HG03575 (cell line): Measurements from ENCODE around the gene FSTL5.

Experiments used
- ATAC-seq: cut with Tn5 transposase; IDR thresholded peaks from one replicate; pipeline ENCODE4 v1.9.1; 2021; ENCODE audit not compliant: unreplicated experiment, insufficient number of reproducible peaks, low FRiP score; ENCODE audit errors: extremely low read depth

FSTL5 gene

DNA sequence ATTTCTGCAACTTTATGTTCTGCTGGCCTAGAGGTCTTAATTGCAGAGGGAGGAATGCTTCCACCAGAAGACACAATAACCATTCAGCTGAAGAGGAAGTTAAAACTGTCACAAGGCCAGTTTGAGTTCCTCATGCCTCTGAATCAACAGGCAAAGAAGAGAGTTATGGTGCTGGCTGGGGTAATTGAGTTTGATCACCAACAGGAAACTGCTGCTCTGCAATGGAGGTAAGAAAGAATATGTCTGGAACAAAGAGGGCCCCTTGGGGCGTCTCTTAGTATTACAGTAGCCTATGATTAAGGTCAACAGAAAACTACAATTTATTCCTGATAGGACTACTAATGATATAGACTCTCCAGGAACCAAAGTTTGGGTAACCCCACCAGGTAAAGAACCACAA is 744.0 kb downstream of the FSTL5 start:
- ATAC-seq = no peak

DNA sequence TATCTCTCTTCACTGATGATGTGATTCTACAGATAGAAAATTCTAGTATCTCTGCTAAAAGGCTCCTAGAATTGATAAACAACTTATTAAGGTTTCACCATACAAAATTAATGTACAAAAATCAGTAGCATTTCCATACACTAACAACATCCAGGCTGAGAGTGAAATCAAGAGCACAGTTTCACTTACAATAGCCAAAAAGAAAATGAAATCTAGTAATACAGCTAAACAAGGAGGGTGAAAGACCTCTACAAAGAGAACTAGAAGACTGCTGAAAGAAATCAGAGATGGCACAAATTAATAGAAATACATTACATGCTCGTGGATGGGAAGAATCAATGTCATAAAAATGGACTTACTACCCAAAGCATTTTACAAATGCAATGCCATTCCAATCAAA is 751.9 kb downstream of the FSTL5 start:
- ATAC-seq = no peak

DNA sequence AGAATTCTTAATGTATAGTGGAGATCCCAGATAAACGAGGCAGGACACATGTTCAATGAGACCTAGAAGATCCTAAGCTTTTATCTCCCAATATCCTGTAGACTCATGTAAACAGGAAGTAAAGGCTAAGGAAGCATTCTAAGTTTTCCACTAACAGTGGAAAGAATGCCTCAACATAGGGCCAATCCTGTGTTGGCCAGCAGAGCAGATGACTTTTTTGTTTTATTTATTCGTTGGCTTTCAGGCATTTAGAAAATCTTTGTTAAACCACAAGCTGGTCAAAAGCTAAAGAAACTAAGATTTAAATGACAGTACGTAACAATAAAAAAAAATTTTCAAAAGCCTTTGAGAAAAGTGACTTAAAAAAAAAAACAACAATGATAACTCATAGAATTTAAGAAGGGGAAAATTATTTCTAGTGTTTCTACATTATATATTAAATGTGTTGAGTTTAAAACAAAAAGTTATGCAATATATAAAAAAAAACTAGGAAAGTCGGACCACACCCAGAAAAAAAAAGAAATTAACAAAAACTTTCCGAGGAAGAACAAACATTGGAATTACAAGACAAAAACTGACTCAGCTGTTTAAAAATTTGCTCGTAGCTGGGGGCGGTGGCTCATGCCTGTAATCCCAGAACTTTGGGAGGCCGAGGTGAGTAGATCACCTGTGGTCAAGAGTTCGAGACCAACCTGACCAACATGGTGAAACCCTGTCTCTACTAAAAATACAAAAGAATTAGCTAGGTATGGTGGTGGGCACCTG is 759.3 kb downstream of the FSTL5 start:
- no peak for ATAC-seq

DNA sequence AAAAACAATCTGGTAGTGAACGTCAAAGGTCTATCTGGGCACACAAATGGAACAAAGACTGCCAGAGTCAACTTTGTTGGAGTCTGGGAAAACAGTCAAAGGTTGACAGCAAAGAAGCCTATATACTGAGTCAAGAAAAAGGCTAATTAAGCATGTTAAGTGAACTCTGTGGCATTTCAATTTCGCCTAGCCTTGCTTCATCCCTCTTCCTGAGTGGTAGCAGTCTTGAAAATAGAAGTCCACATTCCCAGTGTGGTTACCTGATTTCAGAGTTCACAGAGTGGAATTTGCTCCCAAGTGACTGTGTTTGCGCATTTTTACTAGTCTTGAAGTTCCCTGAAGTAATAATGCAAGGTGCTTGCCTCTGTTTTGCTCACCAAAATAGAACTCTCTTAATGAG is 760.0 kb downstream of the FSTL5 start:
- no peak for ATAC-seq

DNA sequence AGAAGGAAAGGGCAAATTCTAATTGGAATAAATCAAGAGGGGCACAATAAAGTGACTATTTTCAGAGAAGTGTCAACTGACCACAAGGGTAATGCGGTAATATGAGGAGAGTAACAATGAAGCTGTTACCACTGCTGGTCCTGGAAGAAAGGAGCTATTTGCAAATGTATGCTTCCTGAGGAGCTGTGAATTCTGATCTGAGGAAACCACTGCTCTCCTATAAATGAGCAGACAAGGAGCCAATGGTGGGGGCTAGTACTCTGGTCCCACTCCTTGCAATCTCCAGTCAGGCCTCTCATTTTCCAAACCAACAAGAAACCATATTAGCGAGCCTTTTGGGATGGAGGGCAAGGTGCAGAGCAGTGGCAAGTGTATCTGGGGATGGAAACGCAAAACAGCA is 770.2 kb downstream of the FSTL5 start:
- ATAC-seq = no peak

DNA sequence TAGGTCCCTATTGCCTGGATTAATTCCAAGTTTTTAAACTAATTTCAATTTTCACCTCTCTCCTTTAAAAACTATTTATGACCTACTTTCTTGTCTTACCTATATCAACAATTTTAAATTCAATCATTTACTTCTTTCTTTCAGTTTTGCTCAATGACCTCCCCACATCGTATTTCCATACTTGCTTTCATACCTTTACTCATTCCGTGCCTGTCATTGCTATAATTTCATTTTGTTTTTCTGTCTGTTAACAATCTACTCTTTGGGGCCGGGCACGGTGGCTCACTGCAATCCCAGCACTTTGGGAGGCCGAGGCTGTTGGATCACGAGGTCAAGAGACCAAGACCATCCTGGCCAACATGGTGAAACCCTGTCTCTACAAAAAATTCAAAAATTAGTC is 781.1 kb downstream of the FSTL5 start:
- ATAC-seq = no peak

DNA sequence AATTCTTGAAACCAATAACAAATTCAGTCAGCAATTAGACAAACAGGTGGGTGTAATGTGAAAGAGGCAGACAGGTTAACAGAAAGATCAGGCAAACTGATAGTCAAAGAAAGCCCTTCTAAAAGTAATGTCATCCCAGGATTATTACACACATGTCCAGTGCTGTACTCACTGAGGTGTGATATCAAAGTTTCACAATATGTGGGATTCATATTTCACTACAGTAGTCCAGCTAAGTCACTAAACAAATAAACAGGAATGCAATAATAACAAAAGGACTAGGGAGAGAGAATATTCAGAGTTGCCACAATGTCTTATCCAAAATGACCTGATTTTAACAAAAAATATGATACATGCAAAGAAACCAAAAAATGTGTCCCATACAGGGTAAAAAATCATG is 787.5 kb downstream of the FSTL5 start:
- no peak for ATAC-seq

DNA sequence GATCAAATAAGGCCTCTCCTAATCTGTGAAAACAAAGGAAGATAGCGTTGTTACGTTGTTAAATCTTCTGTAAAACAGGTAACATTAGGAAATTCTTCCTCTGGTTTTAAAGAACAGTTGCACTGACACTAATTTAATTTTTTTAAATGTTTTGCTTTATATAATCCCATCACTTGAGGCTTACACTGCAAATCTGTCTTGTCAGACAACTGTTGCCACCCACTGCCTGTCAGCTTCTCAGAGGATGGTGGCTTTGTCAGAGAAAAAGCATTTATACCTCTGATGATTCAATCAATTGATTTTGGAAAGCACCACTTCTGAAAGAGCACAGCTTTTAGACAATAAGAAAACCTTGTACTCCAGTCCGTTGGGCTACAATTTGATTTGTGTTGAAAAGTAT is 799.1 kb downstream of the FSTL5 start:
- ATAC-seq = no peak

DNA sequence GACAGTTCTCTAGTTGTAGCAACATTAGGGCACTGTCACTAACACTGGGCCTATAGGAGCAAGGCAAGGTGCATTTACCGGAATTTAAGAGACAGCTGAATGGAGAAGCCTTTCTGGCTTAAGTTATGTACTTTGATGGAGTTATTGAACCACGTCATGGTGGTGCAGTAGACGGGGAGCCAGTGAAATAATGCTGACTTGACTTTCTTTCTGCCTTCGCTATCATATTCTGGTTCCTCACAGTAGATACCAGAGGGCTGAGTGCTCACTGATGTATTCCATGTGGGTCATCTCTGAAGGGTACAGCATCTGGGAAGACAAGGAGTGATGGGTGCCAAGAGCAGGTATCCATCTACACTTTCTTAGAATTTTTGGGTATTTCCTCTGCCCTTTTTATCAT is 802.8 kb downstream of the FSTL5 start:
- no peak for ATAC-seq

DNA sequence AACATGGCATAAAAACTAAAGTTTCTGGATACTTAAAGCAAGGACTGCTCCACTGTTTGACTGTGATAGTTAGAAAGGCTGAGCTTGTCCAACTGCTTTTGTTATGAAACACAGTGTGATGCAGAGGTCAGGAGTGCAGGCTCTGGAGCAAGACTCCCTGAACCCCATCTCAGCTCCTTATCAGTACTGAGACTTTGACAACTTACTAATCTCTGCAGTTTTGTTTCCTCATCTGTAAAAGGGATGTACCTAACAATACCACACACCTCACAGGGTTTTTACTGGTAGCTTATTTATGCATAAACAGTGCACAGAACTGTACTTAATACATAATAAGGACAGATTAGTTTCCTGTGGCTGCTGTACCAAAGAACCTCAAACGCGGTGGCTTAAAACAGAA is 804.3 kb downstream of the FSTL5 start:
- ATAC-seq = no peak

DNA sequence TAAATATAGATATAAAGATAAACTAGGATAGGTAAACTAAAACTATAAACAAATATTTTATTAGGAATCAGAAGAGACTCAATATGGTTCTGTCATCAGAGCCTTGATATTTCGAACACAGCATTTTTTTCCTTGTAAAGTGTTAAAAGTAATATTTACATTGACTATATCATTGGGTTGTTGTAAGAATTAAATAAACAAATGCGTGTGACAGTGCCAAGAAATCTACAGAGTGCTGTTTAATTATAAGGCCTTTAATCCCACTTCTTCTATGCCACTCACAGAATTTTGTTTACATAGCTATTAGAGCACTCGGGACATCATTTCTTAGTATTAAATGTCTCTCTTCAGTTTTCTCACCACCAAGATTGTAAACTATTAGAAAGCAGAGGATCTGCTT is 807.4 kb downstream of the FSTL5 start:
- ATAC-seq = no peak

DNA sequence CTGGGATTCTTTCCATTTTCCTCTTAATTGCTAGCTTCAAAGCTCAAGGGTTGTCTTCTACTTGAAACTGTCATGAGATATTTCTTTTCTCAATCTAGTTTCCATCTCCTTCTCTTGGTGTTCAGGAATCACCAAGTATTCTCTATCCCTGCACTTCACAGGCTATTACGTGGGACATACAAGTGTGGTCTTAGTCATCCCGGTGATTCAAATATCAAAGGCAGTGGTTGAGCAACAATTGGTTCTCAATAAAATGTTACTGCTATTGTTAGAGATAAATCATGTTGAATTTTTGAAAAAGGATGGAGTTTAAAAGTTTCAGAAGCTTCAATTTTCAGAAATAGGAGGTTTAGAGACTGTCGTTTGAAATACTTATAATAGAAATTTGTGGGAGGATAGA is 812.9 kb downstream of the FSTL5 start:
- no peak for ATAC-seq

DNA sequence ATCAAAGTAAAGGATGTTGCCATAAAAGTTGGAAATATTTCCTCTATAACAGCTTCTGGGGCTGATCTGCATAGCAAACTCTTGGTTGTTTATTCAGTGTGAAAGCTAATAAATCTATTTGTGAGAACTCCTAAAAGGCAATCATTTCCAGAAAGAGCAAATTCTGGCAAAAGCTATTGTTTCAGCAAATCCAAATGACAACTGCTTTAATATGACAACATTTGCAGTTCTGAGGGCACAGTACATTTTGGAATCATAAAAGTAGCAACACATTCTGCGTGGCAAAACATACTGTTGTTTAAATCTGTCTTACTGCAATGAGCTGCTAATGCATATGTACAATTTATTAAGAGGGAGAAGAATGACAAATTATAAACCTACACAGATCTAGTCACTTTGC is 818.1 kb downstream of the FSTL5 start:
- no peak for ATAC-seq

DNA sequence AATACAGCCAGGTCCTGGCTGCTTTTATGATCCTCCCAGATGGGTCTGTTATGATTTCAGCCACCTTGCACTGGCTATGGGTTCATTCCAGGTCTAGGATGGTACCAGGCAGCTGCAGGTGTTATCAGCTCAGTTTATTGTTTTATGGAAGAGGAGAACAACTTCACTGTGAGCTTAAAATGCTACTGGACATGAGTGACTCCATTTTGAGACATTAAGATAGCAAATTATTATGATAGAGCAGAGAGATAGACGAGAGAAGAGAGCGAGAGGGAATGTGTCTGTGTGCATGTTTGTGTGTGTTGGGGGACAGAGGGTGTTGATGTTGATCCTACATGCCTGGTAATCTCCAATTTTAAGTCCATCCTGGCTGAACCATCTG is 820.2 kb downstream of the FSTL5 start:
- ATAC-seq = no peak

DNA sequence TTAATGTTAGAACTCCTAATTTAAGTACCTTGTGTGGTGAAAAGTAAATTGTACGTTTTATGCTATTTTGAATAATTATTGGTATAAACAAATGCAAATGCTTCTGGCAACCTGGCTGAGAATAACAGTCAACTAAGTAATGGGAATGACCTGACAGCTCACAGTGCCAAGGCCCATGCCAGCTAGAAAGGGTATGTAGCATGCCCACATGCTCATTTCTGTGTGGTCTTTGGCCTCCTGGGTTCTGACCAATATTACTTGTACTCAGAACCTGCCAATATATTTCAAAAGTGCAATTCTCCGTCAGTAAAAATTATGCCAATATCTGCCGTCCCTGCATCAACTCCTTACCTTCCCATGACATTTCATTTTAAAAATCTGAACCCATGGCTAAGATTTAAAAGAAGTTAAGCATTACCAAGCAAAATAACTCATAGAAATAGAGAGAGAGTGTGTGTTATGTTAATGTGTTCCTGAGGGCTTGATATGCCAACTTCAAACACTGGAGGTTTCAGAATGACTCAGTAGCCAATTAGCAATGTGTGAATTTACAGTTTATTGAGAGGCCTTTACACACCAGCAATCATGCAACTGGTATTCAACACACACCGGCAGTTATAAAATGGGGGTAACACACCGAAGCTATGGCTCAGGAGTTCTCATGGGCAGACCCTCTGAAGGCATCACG is 820.8 kb downstream of the FSTL5 start:
- ATAC-seq = no peak

DNA sequence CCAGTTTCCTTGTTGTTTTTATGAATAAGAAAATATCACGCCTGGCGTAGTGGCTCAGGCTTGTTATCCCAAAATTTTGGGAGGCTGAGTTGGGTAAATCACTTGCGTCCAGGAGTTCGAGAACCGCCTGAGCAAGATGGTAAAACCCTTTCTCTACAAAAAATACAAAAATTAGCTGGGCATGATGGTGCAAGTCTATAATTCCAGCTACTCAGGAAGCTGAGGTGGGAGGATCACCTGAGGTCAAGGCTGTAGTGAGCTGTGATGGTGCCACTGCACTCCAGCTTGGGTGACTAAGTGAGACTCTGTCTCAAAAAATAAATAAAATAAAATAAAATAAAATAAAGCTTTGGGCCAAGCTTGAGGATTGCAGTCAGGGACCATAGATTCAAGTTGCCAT is 827.2 kb downstream of the FSTL5 start:
- no peak for ATAC-seq

DNA sequence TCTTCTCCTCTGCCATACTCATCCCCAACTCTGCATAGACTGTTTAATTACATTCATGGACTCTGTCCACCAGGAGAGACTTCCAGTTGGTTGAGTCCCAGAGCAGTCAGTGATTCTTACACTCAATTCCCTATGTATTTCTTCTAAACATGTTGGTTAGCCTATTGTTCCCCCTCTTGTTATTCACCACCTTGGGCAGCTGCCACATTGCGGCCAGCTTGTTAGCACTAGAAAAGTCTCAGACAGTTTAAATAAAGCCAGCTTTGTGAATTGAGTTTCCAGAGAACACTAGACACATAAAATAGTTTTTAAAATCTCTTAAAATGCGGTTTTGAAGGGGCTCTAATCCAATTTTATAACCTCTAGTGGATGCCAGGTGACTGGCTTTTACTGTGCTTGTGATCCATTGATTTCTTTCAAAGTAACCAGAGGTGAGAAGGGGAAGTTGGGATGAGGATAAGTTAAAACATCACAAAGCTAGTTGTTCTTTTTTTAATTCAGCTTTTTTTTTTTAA is 827.7 kb downstream of the FSTL5 start:
- ATAC-seq = no peak
